Neuronal stem cell (in vitro differentiated cells): ENCODE results near the gene TMEM235.
A peak's percentile ranks its signal among the peaks of the same experiment; 100 is the strongest.

Source experiments
- DNase-seq: peaks from one replicate; pipeline ENCODE4 v3.0.0-alpha.2; 2013; ENCODE audit warnings: low spot score
- H2AFZ ChIP-seq: one replicate; pipeline ENCODE4 v1.6.1; 2013; ENCODE audit warnings: mild to moderate bottlenecking, low read length, inconsistent platforms
- H2AK5ac ChIP-seq: 2 replicates; pipeline ENCODE4 v1.6.1; 2013; ENCODE audit warnings: low read depth, mild to moderate bottlenecking, inconsistent platforms, low read length, moderate library complexity, mixed read lengths
- H2BK120ac ChIP-seq: 2 replicates; pipeline ENCODE4 v1.6.1; 2013; ENCODE audit warnings: low read depth, mild to moderate bottlenecking, inconsistent platforms, low read length, moderate library complexity, mixed read lengths
- H2BK12ac ChIP-seq: one replicate; pipeline ENCODE4 v1.6.1; 2013; ENCODE audit warnings: low read length, inconsistent platforms
- H2BK15ac ChIP-seq: 2 replicates; pipeline ENCODE4 v1.6.1; 2013; ENCODE audit warnings: mild to moderate bottlenecking, low read length, inconsistent platforms, mixed read lengths
- H2BK5ac ChIP-seq: one replicate; pipeline ENCODE4 v1.6.1; 2013; ENCODE audit warnings: inconsistent platforms, mild to moderate bottlenecking, low read length, moderate library complexity
- H3K14ac ChIP-seq: one replicate; pipeline ENCODE4 v1.6.1; 2013; ENCODE audit warnings: low read length, inconsistent platforms
- H3K18ac ChIP-seq: 2 replicates; pipeline ENCODE4 v1.6.1; 2013; ENCODE audit warnings: low read length, inconsistent platforms
- H3K23ac ChIP-seq: 2 replicates; pipeline ENCODE4 v1.6.1; 2013; ENCODE audit warnings: low read depth, mild to moderate bottlenecking, mixed read lengths, low read length, inconsistent platforms; ENCODE audit not compliant: poor library complexity
- H3K27ac ChIP-seq: replicated peaks from 3 replicates; pipeline ENCODE4 v1.5.1; 2013; ENCODE audit warnings: low read length, inconsistent platforms
- H3K27me3 ChIP-seq, 3 experiments: 2 replicates each; pipeline ENCODE4 v1.6.1; 2013; ENCODE audit warnings: low read length in 3 of 3, mild to moderate bottlenecking in 2 of 3, inconsistent platforms in 1 of 3, low read depth in 1 of 3, mixed read lengths in 1 of 3, moderate library complexity in 1 of 3; ENCODE audit not compliant: control insufficient read depth in 3 of 3, insufficient read depth in 3 of 3
- H3K36me3 ChIP-seq, 2 donors: replicated peaks in 1 of 2; 2 replicates each; pipeline ENCODE4 v1.6.1; 2013; ENCODE audit warnings: low read length in 2 of 2; ENCODE audit not compliant: control insufficient read depth in 2 of 2, insufficient read depth in 2 of 2
- H3K4ac ChIP-seq: 2 replicates; pipeline ENCODE4 v1.6.1; 2013; ENCODE audit warnings: inconsistent platforms, mild to moderate bottlenecking, low read length, moderate library complexity
- H3K4me1 ChIP-seq, 2 donors: 1 replicate in 1 of 2; 2 replicates in 1 of 2; pipeline ENCODE4 v1.6.1; 2013; ENCODE audit warnings: low read length in 2 of 2, low read depth in 1 of 2; ENCODE audit not compliant: control insufficient read depth in 2 of 2, insufficient read depth in 1 of 2
- H3K4me2 ChIP-seq: one replicate; pipeline ENCODE4 v1.6.1; 2013; ENCODE audit warnings: mild to moderate bottlenecking, low read length, inconsistent platforms; ENCODE audit not compliant: insufficient read depth, poor library complexity, severe bottlenecking
- H3K4me3 ChIP-seq, 2 donors: 2 replicates each; pipeline ENCODE4 v1.5.1; 2013; ENCODE audit warnings: low read length in 2 of 2, mild to moderate bottlenecking in 2 of 2, inconsistent platforms in 1 of 2, moderate library complexity in 1 of 2
- H3K79me1 ChIP-seq: one replicate; pipeline ENCODE4 v1.6.1; 2013; ENCODE audit warnings: low read depth, mild to moderate bottlenecking, inconsistent platforms, low read length, moderate library complexity
- H3K9ac ChIP-seq: one replicate; pipeline ENCODE4 v1.6.1; 2013; ENCODE audit warnings: mild to moderate bottlenecking, low read depth, low read length, inconsistent platforms; ENCODE audit not compliant: poor library complexity
- H3K9me3 ChIP-seq, 2 donors: replicated peaks in 1 of 2; 2 replicates each; pipeline versions ENCODE3 to v1.6.1; 2013; ENCODE audit warnings: low read length in 2 of 2, mild to moderate bottlenecking in 2 of 2, inconsistent platforms in 1 of 2, low read depth in 1 of 2, mixed read lengths in 1 of 2, moderate library complexity in 1 of 2; ENCODE audit not compliant: control insufficient read depth in 2 of 2, insufficient read depth in 1 of 2
- H4K8ac ChIP-seq: one replicate; pipeline ENCODE4 v1.6.1; 2013; ENCODE audit warnings: low read depth, mild to moderate bottlenecking, inconsistent platforms, low read length, moderate library complexity
- H4K91ac ChIP-seq: one replicate; pipeline ENCODE4 v1.6.1; 2013; ENCODE audit warnings: low read length, low read depth, mild to moderate bottlenecking, inconsistent platforms; ENCODE audit not compliant: poor library complexity
- WGBS, 2 donors: extraction: QIAGEN DNeasy Blood & Tissue Kit; methylation state at CpG; one replicate each; pipeline ENCODE4 v1.1.7; 2013; ENCODE audit warnings: missing lambda C conversion rate in 2 of 2, mixed read lengths in 1 of 2; ENCODE audit not compliant: insufficient read length in 2 of 2, insufficient replicate concordance in 1 of 2; ENCODE audit errors: extremely low coverage in 2 of 2; 5-methylcytosine and 5-hydroxymethylcytosine counted together

Gene TMEM235

GRCh38 chr17:78223061-78223460 lies 8.4 kb upstream of the TMEM235 start:
- H4K91ac ChIP-seq: no peak overlapping the region
- H3K14ac ChIP-seq: no peak overlapping the region
- H2AFZ ChIP-seq: no peak overlapping the region

GRCh38 chr17:78223765-78224164 lies 7.7 kb upstream of the TMEM235 start:
- no peak for DNase-seq
- Histone ChIP-seq H3K18ac (no peak overlapping the region), H3K27ac (no peak overlapping the region), H2BK15ac (no peak overlapping the region), H3K4me2 (no peak overlapping the region), H3K14ac (no peak overlapping the region), H3K9ac (no peak overlapping the region), H3K9me3 (peaks cover 0 to 3% of the 10 kb centered on the region in 2 donors), H3K4me1 (no peaks in the 10 kb centered on the region), H3K4ac (no peak overlapping the region), H2BK12ac (no peak overlapping the region), H2BK120ac (no peak overlapping the region), H3K27me3 (no peaks in the 10 kb centered on the region), H2AFZ (no peak overlapping the region), H2BK5ac (no peak overlapping the region), H3K23ac (peak overlapping the region; percentile 46), H3K4me3 (no peak overlapping the region), H3K36me3 (peaks cover 36 to 63% of the 10 kb centered on the region in 2 donors), H3K79me1 (peaks cover 2% of the 10 kb centered on the region), H4K8ac (no peak overlapping the region), H2AK5ac (no peak overlapping the region), H4K91ac (no peak overlapping the region)
- no CpG with 5 or more reads among the region's 3 CpGs for WGBS, 2 donors

More at GRCh38 chr17:78223061-78223460, 8.4 kb upstream of the TMEM235 start:
- no peaks in the 10 kb centered on the region for H3K4me1 ChIP-seq
- no peak overlapping the region for H2BK120ac ChIP-seq
- no peak overlapping the region for H3K9ac ChIP-seq
- H2BK15ac ChIP-seq: no peak overlapping the region
- DNase-seq: no peak
- no peak overlapping the region for H3K23ac ChIP-seq
- no peak overlapping the region for H3K4me2 ChIP-seq
- peaks cover 2% of the 10 kb centered on the region for H3K79me1 ChIP-seq
- no peak overlapping the region for H3K18ac ChIP-seq
- no peak overlapping the region for H3K4ac ChIP-seq
- peaks cover 0 to 3% of the 10 kb centered on the region in 2 donors for H3K9me3 ChIP-seq
- H3K27me3 ChIP-seq: no peaks in the 10 kb centered on the region
- H3K36me3 ChIP-seq: peaks cover 37 to 68% of the 10 kb centered on the region in 2 donors
- no peak overlapping the region for H4K8ac ChIP-seq
- no peak overlapping the region for H2BK12ac ChIP-seq
- WGBS, 2 donors: no CpG with 5 or more reads among the region's 4 CpGs
- no peak overlapping the region for H3K4me3 ChIP-seq
- H2AK5ac ChIP-seq: no peak overlapping the region
- H3K27ac ChIP-seq: no peak overlapping the region
- H2BK5ac ChIP-seq: no peak overlapping the region

DNA sequence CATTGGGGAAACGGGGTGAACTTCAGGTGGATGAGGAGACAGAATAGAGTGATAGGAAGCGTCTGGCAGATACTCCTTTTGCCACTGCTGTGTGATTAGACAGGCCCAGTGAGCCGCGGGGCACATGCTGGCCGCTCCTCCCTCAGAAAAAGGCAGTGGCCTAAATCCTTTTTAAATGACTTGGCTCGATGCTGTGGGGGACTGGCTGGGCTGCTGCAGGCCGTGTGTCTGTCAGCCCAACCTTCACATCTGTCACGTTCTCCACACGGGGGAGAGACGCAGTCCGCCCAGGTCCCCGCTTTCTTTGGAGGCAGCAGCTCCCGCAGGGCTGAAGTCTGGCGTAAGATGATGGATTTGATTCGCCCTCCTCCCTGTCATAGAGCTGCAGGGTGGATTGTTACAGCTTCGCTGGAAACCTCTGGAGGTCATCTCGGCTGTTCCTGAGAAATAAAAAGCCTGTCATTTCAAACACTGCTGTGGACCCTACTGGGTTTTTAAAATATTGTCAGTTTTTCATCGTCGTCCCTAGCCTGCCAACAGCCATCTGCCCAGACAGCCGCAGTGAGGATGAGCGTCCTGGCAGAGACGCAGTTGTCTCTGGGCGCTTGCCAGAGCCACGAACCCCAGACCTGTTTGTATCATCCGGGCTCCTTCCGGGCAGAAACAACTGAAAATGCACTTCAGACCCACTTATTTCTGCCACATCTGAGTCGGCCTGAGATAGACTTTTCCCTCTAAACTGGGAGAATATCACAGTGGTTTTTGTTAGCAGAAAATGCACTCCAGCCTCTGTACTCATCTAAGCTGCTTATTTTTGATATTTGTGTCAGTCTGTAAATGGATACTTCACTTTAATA lies 7.0 kb upstream of the TMEM235 start:
- Histone ChIP-seq H2BK120ac (no peak overlapping the region), H3K27ac (no peak overlapping the region), H2BK15ac (no peak overlapping the region), H2BK12ac (no peak overlapping the region), H2AK5ac (no peak overlapping the region), H3K4me3 (no peak overlapping the region), H3K18ac (peak overlapping the region; percentile 49), H3K23ac (no peak overlapping the region), H4K91ac (no peak overlapping the region), H3K9me3 (peaks cover 0 to 2% of the 10 kb centered on the region in 2 donors), H3K27me3 (no peaks in the 10 kb centered on the region), H3K36me3 (peaks cover 30 to 56% of the 10 kb centered on the region in 2 donors), H4K8ac (no peak overlapping the region), H2BK5ac (no peak overlapping the region), H3K14ac (no peak overlapping the region), H3K4me1 (no peaks in the 10 kb centered on the region), H3K79me1 (peaks cover under 1% of the 10 kb centered on the region), H2AFZ (no peak overlapping the region), H3K9ac (no peak overlapping the region), H3K4ac (no peak overlapping the region), H3K4me2 (no peak overlapping the region)
- WGBS, 2 donors: no CpG with 5 or more reads among the region's 27 CpGs
- no peak for DNase-seq

- H3K79me1 ChIP-seq: no peaks in the 10 kb centered on the region
Measured at GRCh38 chr17:78225088-78225865, 6.2 kb upstream of the TMEM235 start.

More at GRCh38 chr17:78225088-78225865, 6.2 kb upstream of the TMEM235 start:
- H2AFZ ChIP-seq: no peak overlapping the region
- no peak overlapping the region for H3K4me2 ChIP-seq
- peaks cover 0 to 2% of the 10 kb centered on the region in 2 donors for H3K9me3 ChIP-seq
- no peak overlapping the region for H3K4me3 ChIP-seq
- no peak overlapping the region for H2BK5ac ChIP-seq
- no peak overlapping the region for H2BK120ac ChIP-seq
- no peaks in the 10 kb centered on the region for H3K4me1 ChIP-seq
- no peak overlapping the region for H3K9ac ChIP-seq
- H3K27me3 ChIP-seq: peaks cover 0 to 2% (median 1%) of the 10 kb centered on the region in 3 experiments
- no peak overlapping the region for H4K8ac ChIP-seq
- H3K23ac ChIP-seq: no peak overlapping the region
- no peak overlapping the region for H3K4ac ChIP-seq
- no peak overlapping the region for H2AK5ac ChIP-seq
- no peak overlapping the region for H3K27ac ChIP-seq
- peaks cover 26 to 51% of the 10 kb centered on the region in 2 donors for H3K36me3 ChIP-seq
- WGBS, 2 donors: no CpG with 5 or more reads among the region's 16 CpGs
- H2BK12ac ChIP-seq: no peak overlapping the region
- H3K18ac ChIP-seq: no peak overlapping the region
- H3K14ac ChIP-seq: no peak overlapping the region
- H4K91ac ChIP-seq: no peak overlapping the region
- H2BK15ac ChIP-seq: no peak overlapping the region
- no peak for DNase-seq
